GM18507 (cell line): ENCODE measurements around the gene GRK5.
A peak's percentile ranks its signal among the peaks of the same experiment; 100 is the strongest.

Source experiments
- DNase-seq: peaks from one replicate; pipeline ENCODE4 v3.0.0; 2011; ENCODE audit warnings: low read depth; ENCODE audit not compliant: insufficient read length; ENCODE audit errors: extremely low spot score
- FAIRE-seq: peaks from 2 replicates; lab custom pipeline; 2011; peaks lifted over from hg19 to GRCh38; lab: Jason Lieb, UNC

The GRK5 gene

GRCh38 chr10:119365773-119366599, 158.6 kb downstream of the GRK5 start:
- FAIRE-seq, result no peak
- no peak for DNase-seq

- FAIRE-seq (no peak), DNase-seq (no peak)
Measured at GRCh38 chr10:119367841-119368549, 160.6 kb downstream of the GRK5 start.

GRCh38 chr10:119368581-119368980, 161.2 kb downstream of the GRK5 start:
- DNase-seq, result no peak
- no peak for FAIRE-seq

- DNase-seq, result peak; percentile 45
- FAIRE-seq, result peak; percentile 67
Measured at GRCh38 chr10:119368991-119369869, 161.9 kb downstream of the GRK5 start.

GRCh38 chr10:119370111-119370741, 162.9 kb downstream of the GRK5 start:
- no peak for DNase-seq
- no peak for FAIRE-seq

- no peak for DNase-seq
- no peak for FAIRE-seq
Measured at GRCh38 chr10:119370972-119371703, 163.8 kb downstream of the GRK5 start.

- FAIRE-seq (peak; percentile 12), DNase-seq (no peak)
Measured at GRCh38 chr10:119371704-119372663, 164.6 kb downstream of the GRK5 start.

GRCh38 chr10:119373294-119374102, 166.1 kb downstream of the GRK5 start:
- FAIRE-seq, result no peak
- no peak for DNase-seq

- DNase-seq (no peak), FAIRE-seq (no peak)
Measured at GRCh38 chr10:119374236-119374635, 166.9 kb downstream of the GRK5 start.

GRCh38 chr10:119375574-119376272, 168.4 kb downstream of the GRK5 start:
- no peak for DNase-seq
- no peak for FAIRE-seq

GRCh38 chr10:119377451-119377957, 170.1 kb downstream of the GRK5 start:
- DNase-seq (no peak), FAIRE-seq (no peak)

GRCh38 chr10:119377958-119378736, 170.8 kb downstream of the GRK5 start:
- DNase-seq, result no peak
- no peak for FAIRE-seq

GRCh38 chr10:119378737-119379067, 171.3 kb downstream of the GRK5 start:
- no peak for FAIRE-seq
- no peak for DNase-seq

- FAIRE-seq (no peak), DNase-seq (no peak)
Measured at GRCh38 chr10:119379466-119380071, 172.2 kb downstream of the GRK5 start.

- FAIRE-seq, result no peak
- DNase-seq, result no peak
Measured at GRCh38 chr10:119383174-119383856, 175.9 kb downstream of the GRK5 start.
